Psoas muscle (tissue), 8 donors: Measurements from ENCODE around the gene VWA8. TPM values are rescaled to one million over a fixed set of nuclear protein-coding genes. Genes with fewer than 3 reads are reported as not detected.

Experiments used
- ATAC-seq, 4 donors: fragments of 200-7000 bp; cut with Tn5 transposase; one replicate each; pipeline ENCODE4 v1.9.1; 2020; ENCODE audit warnings: moderate library complexity in 3 of 4, mild to moderate bottlenecking in 2 of 4
- DNase-seq, 2 donors: peaks; one replicate each; pipeline ENCODE4 v3.0.0-alpha.2; 2020
- H3K27ac ChIP-seq: fragments of 200-600 bp; one replicate; pipeline ENCODE4 v1.8.0; 2022
- H3K27me3 ChIP-seq, 3 donors: fragments of 200-600 bp in 1 of 3; one replicate each; pipeline versions ENCODE4 v1.6.1 to v1.8.0; 2013 to 2022; ENCODE audit warnings: low read length in 2 of 3, mild to moderate bottlenecking in 2 of 3, moderate library complexity in 1 of 3; ENCODE audit not compliant: insufficient read depth in 3 of 3
- H3K36me3 ChIP-seq, 2 donors: fragments of 200-600 bp in 1 of 2; one replicate each; pipeline versions ENCODE4 v1.6.1 to v1.8.0; 2013 to 2022; ENCODE audit warnings: low read depth in 1 of 2, mild to moderate bottlenecking in 1 of 2, moderate library complexity in 1 of 2; ENCODE audit not compliant: insufficient read depth in 1 of 2
- H3K4me1 ChIP-seq: fragments of 200-600 bp; one replicate; pipeline ENCODE4 v1.8.0; 2022
- H3K4me3 ChIP-seq: fragments of 200-600 bp; one replicate; pipeline ENCODE4 v1.8.0; 2022; ENCODE audit warnings: mild to moderate bottlenecking
- H3K9me3 ChIP-seq: fragments of 200-600 bp; one replicate; pipeline ENCODE4 v1.8.0; 2022
- WGBS, 3 donors: extraction: QIAGEN DNeasy Blood & Tissue Kit; methylation state at CpG; one replicate each; pipeline versions ENCODE4 v1.1.6 to v1.1.7; 2013; 5-methylcytosine and 5-hydroxymethylcytosine counted together
- intact Hi-C, 2 donors: fragments of 100-400 bp; cut with DNase I; formaldehyde crosslinking; loops; one replicate each; pipeline versions ENCODE4 v1.11.0 to v1.14.2; 2022
- polyA plus RNA-seq, 3 donors: library from polyadenylated mRNA; stranded (reverse); fragments of 200-250 nt; gene quantifications; one replicate each; pipeline ENCODE4 v1.2.3, GENCODE V29; 2013
- total RNA-seq, 4 donors: library from RNA; stranded (reverse); fragmentation: NEBNext Ultra II Directional in 2 of 4; extraction: Animal tissue kit (Norgen Biotek cat#: 25700) in 2 of 4; gene quantifications; one replicate each; pipeline versions ENCODE4 v1.2.1 to v1.2.4, GENCODE V29; 2021 to 2023
- TF ChIP-seq, protein P1 (sequence below): fragments of 200-600 bp; IDR thresholded peaks from one replicate; pipeline ENCODE4 v1.8.0; 2022; ENCODE audit warnings: antibody characterized with exemption
- donor health status: healthy with polysubstance abuse.
- donor health status: DM: no; HTN: no; CAD: no; lungs with moderate emphysema.
- donor health status: Bipolar disorder and iron deficiency.
- donor health status: healthy.
- donor health status: DM: yes; HTN: yes; CAD: no.
- donor health status: DM: no; HTN: no; CAD: no.
- donor health status: DM: no; HTN: no; CAD: no.
- donor health status: DM: yes; HTN: yes; CAD: no.

The VWA8 gene
- total and polyA plus RNA-seq, 7 donors, result 8.6 to 50.5 (median 30.1) TPM

DNA sequence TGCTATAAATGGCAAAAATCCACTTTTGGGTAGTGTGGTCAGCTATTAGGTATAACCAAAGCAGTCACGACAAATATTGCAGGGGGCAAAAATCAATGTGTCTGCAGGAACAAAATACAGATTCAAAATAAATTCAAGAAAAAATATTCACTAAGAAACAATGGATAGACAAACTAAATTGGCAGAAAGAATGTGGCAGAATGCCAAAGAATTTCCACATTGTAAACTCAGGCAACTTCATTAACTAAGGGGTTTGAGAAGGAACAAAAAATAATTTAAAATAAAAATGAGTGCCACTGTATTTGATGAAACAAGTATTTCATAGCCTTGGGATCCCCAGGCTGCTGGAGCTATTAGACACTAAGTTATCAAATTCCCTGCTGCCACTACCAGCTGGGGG lies 193.1 kb downstream of the VWA8 start:
- intact Hi-C loops, result loop anchor here in 1 of 2 donors (10.0 kb wide), 1 partner anchor 47 kb away; no protein-coding TSS in a partner anchor
- no peaks in the 10 kb centered on the region for H3K27me3 ChIP-seq
- H3K4me1 ChIP-seq, result no peaks in the 10 kb centered on the region
- no peak overlapping the region for H3K27ac ChIP-seq
- no peak for ATAC-seq
- no peak for DNase-seq
- no peak overlapping the region for H3K4me3 ChIP-seq
- TF ChIP-seq, protein P1, sequence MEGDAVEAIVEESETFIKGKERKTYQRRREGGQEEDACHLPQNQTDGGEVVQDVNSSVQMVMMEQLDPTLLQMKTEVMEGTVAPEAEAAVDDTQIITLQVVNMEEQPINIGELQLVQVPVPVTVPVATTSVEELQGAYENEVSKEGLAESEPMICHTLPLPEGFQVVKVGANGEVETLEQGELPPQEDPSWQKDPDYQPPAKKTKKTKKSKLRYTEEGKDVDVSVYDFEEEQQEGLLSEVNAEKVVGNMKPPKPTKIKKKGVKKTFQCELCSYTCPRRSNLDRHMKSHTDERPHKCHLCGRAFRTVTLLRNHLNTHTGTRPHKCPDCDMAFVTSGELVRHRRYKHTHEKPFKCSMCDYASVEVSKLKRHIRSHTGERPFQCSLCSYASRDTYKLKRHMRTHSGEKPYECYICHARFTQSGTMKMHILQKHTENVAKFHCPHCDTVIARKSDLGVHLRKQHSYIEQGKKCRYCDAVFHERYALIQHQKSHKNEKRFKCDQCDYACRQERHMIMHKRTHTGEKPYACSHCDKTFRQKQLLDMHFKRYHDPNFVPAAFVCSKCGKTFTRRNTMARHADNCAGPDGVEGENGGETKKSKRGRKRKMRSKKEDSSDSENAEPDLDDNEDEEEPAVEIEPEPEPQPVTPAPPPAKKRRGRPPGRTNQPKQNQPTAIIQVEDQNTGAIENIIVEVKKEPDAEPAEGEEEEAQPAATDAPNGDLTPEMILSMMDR, result no peak
- no peaks in the 10 kb centered on the region for H3K9me3 ChIP-seq
- 74 to 82% (median 75%) methylated on average over 1 of the region's 1 CpG for WGBS, 3 donors
- peaks cover 0 to 8% of the 10 kb centered on the region in 2 donors for H3K36me3 ChIP-seq

DNA sequence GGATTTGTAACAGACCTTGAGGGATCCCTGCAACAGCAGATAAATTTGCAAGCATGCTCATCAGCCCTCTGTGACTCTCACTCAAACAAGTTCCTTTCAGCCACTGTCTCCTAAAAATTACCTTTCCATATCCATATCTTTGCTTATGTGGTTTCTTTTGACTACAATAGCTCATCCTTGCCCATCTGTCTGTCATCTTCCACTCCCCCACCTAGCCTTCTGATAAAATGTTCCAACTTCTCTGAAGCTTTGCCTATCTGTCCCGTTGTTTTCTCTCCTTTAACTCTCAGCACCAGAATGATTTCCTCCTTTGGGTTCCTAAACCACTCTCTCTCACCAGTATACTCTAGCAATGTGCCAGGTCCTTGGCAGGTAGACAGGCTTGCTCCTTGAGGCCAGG lies 194.5 kb downstream of the VWA8 start:
- 69 to 80% (median 77%) methylated on average over 1 of the region's 1 CpG for WGBS, 3 donors
- Histone ChIP-seq H3K9me3 (no peaks in the 10 kb centered on the region), H3K27ac (no peak overlapping the region), H3K4me3 (no peak overlapping the region), H3K27me3 (no peaks in the 10 kb centered on the region), H3K4me1 (no peaks in the 10 kb centered on the region), H3K36me3 (no peaks in the 10 kb centered on the region)
- TF ChIP-seq, protein P1, result no peak
- intact Hi-C loops, result loop anchor here in 1 of 2 donors (10.0 kb wide), 1 partner anchor 48 kb away; no protein-coding TSS in a partner anchor
- peak in 1 of 4 donors; percentile 40 for ATAC-seq
- DNase-seq, result no peak

DNA sequence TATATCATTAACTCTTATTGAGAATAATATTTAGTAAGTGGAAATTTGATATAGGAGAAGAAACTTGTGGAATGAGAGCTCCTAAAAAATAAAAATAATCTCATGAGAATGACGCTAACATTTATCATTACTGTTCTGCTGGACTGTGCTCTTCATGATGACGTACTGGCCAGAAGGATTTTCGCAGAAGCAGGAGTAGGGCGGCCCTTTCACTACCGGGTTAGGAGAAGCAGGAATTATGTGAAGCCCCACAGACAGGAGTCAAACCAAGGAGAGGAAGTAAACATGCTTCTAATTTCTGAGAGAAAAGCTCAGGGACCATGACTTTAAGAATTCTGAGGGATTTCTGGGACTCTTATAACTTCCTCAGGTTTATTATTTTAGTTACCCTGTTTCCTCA lies 195.1 kb downstream of the VWA8 start:
- Histone ChIP-seq H3K27me3 (no peaks in the 10 kb centered on the region), H3K9me3 (no peaks in the 10 kb centered on the region), H3K4me3 (no peak overlapping the region), H3K4me1 (no peaks in the 10 kb centered on the region), H3K36me3 (peaks cover 0 to 3% of the 10 kb centered on the region in 2 donors), H3K27ac (no peak overlapping the region)
- intact Hi-C loops, result loop anchor here in 1 of 2 donors (10.0 kb wide), 1 partner anchor 49 kb away; no protein-coding TSS in a partner anchor
- WGBS, 3 donors, result 72 to 84% (median 78%) methylated on average over 5 of the region's 5 CpGs
- ATAC-seq, result no peak
- TF ChIP-seq, protein P1, result no peak
- DNase-seq, result no peak

DNA sequence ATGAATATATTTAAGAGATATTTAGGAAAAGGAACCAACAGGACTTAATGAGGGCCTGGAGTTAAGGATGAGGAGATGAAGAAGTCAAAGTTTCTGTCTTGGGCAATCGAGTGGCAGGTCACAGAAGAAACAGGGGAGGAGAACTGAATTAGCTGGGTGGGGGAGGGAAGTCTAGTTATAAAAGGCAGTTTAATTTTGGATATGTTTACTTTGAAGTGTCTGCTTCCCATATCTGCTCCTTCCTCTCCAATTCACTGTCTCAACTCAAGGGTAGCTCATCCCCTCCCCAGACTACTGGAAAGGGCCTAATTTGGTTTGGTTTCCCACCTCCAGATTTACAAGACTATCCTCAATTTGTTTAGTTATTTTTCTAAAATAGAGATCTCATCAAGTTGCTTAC lies 195.9 kb downstream of the VWA8 start:
- no peak overlapping the region for H3K4me3 ChIP-seq
- no peaks in the 10 kb centered on the region for H3K4me1 ChIP-seq
- no peak for ATAC-seq
- intact Hi-C loops, result loop anchor here in 1 of 2 donors (10.0 kb wide), 1 partner anchor 50 kb away; no protein-coding TSS in a partner anchor
- no peak for DNase-seq
- no peak overlapping the region for H3K27ac ChIP-seq
- H3K36me3 ChIP-seq, result peaks cover 0 to 11% of the 10 kb centered on the region in 2 donors
- 68 to 80% (median 78%) methylated on average over 1 of the region's 1 CpG for WGBS, 3 donors
- H3K27me3 ChIP-seq, result no peaks in the 10 kb centered on the region
- TF ChIP-seq, protein P1, result no peak
- H3K9me3 ChIP-seq, result no peaks in the 10 kb centered on the region

DNA sequence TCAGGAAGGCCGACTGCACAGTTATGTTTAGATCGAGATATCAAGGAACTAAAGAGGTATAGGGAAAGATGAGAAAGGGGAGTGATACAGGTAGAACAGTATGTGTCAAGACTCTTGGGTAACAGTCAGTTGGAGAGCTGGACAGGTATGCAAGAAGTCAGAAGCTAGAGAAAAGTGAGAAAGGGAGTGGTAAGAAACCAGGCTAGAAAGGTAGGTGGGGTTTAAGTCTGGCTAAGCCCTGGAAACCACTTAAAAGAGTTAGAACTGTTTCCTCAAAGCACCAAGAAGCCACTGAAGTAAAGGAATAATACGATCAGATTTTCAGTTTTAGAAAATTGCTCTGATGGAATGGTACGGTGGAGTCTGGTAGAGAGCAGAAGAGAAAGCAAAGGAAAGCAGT lies 196.4 kb downstream of the VWA8 start:
- Histone ChIP-seq H3K27me3 (no peaks in the 10 kb centered on the region), H3K9me3 (no peaks in the 10 kb centered on the region), H3K36me3 (peaks cover 0 to 15% of the 10 kb centered on the region in 2 donors), H3K27ac (no peak overlapping the region), H3K4me3 (no peak overlapping the region), H3K4me1 (no peaks in the 10 kb centered on the region)
- intact Hi-C loops, result loop anchor here in 1 of 2 donors (10.0 kb wide), 1 partner anchor 50 kb away; no protein-coding TSS in a partner anchor
- no peak for ATAC-seq
- no peak for DNase-seq
- 95 to 97% (median 95%) methylated on average over 4 of the region's 4 CpGs for WGBS, 3 donors
- TF ChIP-seq, protein P1, result no peak
